GM18909 (cell line): Measurements from ENCODE around the gene SPINT1.

ENCODE experiments used
- ATAC-seq: cut with Tn5 transposase; IDR thresholded peaks from one replicate; pipeline ENCODE4 v1.9.1; 2021; ENCODE audit warnings: mild to moderate bottlenecking; ENCODE audit not compliant: unreplicated experiment, poor library complexity

SPINT1 gene

DNA sequence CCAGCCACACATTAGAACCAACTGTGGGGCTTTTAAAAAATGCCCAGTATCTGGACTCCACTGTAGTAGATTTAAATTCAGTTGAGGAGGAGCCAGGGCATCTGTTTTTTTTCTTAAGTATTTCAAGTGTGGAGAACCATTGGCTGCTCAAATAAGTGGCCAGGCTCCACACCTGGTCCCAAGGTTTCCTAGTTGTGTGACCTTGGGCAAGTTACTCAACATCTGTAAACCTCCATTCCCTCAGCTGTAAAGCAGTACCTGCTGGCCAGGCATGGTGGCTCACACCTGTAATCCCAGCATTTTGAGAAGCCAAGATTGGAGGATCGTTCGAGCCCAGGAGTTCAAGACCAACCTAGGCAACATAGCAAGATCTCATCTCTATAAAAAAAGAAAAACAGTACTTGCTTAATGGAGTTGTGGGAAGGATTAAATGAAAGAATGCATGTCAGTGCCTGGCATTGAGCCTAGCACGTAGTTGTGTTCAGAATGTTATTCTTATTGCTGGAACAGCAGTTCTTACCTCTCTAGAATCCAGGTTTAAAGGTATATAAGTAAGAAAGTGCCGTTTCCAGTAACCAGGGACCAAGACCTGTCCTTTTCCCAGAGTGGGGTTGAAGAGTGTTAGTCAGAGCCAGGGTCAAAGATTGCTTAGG lies 17.3 kb upstream of the SPINT1 start:
- no peak for ATAC-seq

DNA sequence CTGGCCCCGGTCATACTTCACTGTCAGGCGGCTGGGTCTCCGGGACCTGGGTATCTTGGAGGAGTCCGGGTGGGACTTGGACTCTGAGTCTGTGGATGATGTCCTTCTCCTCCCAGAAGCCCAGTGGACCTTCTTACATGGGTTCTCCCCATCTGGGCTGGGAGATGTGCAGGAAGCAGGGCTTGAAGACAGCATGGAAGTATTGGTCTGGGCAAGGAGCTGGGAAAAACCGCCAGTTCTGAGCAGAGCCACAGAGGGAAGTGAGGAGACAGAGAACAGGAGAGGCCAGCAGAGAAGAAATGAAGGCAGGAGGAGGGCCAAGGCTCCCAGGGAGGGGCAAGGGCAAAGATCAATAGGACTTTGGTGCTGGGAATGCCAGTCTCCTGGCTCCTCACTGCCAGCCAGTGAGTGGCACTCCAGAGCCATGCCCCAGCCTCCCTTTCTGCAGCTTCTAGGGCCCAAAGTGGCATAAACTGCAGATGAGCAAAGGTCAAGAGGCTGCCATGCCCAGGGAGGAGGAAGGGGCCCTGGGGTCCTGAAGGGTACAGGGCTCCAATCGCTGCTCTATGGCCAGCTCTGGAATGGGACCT lies 15.3 kb upstream of the SPINT1 start, which contains the start of gene PPP1R14D:
TSS of gene PPP1R14D (minus strand) at position 262 of the 590 bp plus-strand sequence. CDS start at position 195, 67 bp downstream.
- ATAC-seq, result no peak

DNA sequence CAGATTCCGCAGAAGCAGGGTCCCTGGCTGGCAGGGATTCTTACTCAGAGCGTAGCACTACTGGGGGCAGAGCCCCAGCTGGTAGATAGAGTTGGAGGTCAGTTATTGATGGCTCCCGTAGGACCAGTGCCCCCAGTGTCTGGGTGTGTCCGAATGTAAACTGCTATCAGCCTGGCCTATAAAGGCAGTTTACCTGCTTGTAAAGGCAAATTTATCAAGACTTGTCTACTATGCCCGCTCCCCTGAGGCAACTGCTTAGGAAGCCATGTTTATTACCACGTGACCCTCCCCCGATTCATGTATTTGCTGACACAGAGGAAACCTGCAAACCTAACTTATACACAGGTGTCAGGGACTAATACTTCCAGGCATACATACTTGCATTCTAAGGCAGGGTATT lies 14.7 kb upstream of the SPINT1 start:
- no peak for ATAC-seq

DNA sequence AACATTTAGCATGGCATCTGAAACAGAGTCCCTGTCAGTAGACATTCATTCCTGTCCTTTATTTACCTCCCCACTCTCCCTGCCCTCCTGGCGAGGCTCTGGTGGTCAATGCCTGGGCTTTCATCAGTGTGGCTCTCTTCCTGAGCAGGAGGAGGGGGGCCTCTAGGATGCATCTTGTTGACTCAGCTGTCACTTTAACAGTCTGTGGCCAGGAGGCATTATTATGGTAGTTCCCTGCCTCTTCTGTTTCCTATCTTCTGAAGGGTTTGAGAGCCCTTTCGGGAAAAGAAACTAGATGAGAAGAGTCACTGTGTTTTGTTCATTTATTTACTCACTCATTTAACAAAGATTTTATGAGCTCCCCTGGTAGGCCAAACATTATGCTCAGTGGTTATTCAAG lies 13.0 kb upstream of the SPINT1 start:
- ATAC-seq, result no peak

DNA sequence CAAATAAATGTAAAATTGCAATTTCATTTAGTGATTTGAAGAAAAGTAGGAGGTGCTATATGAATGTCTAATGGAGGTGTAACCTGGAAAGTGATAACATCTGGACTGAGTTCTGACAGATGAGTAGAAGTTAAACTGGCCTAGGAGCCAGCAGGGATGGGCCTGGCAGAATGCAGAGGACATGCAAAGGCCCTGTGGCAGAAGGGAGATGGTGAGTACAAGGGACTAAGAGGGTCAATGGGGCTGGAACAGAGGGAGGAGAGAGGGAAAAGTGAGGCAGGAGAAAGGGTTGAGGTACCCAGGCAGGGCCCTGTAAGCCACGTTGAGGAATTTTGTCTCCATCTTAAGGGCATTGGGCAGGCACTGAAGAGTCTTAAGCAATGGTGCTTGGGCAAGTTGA lies 12.0 kb upstream of the SPINT1 start:
- no peak for ATAC-seq

DNA sequence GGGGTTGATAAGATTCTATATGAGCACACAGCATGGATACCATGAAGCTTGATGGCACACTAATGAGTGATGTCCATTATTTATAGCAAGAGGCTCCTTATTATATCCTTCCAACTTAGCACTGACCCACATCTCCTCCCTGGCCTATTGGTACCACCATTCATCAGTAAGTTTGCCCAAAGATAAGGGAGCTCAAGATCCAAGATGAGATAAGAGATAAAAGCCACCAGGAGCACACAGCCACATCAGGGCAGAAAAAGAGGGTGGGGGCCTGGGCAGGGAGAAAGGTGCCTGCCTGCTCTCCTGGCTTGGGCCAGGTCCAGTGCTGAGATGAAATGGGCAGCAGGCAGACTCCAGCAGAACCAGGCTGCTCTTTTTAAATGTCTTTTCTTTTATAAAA lies 10.9 kb upstream of the SPINT1 start:
- no peak for ATAC-seq

DNA sequence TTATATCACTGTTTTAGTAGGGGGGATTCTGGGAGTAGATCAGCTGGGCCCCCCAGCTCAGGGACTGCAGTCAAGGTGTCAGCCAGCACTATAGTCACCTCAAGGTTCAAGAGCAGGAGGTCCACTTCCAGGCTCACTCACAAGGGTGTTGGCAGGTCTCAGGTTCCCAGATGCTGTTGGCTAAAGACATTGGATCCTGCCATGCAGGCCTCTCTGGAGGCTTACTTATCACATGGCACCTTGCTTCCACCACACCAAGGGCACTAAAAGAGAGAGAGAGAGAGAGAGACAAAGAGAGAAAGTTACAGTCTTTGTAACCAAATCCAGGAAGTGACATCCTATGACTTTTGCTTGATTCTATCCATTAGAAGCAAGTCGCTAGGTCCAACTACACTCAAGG lies 7.8 kb upstream of the SPINT1 start:
- ATAC-seq, result no peak

DNA sequence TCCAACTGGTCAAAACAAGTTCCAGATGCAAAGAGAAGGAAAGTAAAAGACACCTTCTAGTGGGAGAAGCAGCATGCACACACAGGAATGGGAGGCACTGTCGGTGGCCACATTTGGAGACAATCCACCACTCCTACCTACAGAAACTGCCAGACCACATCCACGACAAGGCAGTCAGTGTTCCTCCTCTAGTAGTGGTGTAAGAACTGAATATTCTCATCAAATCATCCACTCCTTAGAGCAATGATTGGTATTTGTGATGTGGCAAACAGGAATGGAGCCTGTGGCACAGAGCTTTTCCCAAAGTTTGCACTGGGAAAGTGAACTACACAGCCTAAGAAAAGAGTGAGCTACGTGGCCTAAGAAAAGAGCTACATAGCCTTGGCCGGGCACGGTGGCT lies 5.1 kb upstream of the SPINT1 start:
- no peak for ATAC-seq

DNA sequence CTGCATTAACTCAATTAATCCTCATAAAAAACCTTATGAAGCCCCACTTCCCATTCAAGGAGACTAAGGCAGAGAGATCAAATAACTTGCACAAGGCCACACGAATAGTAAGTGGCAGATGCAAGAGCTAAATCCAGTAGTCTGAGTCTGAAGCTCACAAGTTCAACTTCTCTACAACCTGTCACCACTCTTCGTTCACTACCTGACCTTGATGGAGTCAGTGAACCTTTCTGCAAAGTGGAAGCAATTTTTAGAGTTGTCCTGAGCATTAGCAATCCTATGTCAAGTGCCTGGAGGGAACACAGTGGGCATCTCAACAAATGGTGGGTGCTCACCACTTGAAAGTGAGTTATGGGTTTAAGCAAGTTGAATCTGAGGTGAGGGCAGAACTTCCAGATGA lies 2.1 kb upstream of the SPINT1 start:
- ATAC-seq, result no peak

DNA sequence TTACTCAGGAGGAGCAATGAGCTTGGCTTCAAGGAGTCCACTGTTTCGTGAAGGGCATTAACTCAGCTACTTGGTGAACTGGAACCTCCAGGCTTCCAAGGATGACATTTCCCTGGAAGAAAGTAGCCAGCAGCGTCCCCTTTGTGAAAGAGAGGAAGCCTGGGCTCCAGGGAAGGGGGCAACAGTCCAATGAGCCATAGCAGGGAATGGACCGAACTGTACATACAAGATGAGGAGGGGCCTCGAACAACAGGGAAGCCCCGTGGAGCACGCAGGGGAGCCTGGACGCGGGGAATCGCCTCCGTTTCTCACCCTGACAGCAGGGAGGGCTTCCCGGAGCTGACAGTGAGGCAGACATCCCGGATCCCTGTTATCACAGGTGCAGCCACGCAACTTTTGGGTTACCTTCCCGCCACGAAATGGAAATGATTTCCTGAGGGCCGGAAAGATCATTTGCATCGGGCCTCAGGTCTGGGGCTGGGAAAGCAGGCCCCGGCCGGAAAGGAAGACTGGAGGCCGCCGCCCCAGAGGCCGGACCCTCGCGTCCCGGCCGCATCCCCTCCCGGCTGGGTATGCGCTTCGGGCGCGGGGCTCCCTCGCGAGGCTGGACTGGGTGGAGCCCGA lies 475 bp upstream of the SPINT1 start:
- no peak for ATAC-seq

DNA sequence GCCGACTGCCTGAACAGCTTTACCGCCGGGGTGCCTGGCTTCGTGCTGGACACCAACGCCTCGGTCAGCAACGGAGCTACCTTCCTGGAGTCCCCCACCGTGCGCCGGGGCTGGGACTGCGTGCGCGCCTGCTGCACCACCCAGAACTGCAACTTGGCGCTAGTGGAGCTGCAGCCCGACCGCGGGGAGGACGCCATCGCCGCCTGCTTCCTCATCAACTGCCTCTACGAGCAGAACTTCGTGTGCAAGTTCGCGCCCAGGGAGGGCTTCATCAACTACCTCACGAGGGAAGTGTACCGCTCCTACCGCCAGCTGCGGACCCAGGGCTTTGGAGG lies 815 bp downstream of the SPINT1 start:
- no peak for ATAC-seq

DNA sequence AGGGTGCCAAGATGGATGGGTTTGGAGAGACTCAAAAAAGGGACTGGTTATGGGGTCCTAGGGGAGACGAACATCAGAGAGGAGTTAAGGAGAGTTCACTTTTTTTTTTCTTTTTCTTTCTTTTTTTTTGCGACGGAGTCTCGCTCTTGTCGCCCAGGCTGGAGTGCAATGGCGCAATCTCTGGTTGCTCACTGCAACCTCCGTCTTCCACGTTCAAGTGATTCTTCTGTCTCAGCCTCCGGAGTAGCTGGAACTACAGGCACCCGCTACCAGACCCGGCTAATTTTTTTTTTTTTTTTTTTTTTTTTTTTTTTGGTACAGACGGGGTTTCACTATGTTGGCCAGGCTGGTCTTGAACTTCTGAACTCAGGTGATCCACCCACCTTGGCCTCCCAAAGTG lies 1.2 kb downstream of the SPINT1 start:
- ATAC-seq, result no peak

DNA sequence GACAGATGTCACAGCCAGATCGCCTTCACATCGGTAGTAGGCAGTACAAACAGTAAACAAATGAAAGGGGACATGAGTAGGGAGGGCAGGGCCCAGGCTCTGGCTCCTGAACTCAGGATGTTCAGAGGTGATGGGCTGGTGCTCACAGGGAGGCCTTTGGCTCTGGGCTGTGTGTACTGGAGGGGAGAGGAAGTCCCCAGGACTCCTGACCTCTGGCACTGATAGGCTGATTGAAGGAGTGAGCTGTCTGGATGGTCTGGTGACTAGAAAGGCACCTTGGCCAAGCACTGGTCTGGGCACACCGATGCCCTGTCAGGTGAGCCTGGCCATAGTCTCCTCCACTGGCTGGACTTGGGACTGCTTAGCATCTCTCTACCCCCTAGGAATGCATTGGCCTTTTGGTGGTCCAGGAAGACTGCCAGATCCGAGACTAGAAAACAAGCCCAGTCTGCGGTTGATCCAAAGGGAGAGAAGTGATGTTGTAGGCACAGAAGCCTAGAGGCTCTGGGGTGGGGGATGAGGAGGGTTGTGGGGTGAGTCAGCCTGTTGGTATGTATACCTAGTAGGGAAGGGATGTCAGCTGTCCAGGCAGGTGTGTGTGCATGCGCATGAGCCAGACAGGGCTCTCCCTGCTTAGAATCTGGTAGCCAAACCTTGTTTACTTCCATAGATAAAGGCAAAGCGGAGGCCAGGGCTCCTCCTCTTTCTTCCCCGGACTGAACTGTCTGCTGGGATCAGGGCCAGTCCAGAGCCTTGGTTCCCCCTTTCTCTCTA lies 1.9 kb downstream of the SPINT1 start:
- no peak for ATAC-seq

DNA sequence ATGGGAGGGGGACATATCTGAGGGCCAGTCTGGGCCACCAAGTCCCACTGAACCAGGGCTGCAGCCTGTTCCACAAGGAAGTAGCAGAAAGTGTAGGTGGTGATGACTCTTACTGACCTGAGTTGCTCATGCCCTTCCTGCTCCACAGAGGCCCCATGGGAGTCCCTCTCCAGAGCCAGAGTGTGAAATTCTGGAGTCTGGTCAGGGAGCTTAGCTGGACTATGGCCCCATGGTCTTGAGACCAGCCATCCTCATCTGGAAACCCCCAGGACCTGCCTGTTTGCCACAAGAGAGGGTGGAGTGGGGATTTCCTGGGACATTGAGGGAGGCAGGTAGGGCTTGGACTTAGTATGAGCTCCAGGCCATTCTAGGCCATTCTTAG lies 3.0 kb downstream of the SPINT1 start:
- ATAC-seq, result peak; percentile 15

DNA sequence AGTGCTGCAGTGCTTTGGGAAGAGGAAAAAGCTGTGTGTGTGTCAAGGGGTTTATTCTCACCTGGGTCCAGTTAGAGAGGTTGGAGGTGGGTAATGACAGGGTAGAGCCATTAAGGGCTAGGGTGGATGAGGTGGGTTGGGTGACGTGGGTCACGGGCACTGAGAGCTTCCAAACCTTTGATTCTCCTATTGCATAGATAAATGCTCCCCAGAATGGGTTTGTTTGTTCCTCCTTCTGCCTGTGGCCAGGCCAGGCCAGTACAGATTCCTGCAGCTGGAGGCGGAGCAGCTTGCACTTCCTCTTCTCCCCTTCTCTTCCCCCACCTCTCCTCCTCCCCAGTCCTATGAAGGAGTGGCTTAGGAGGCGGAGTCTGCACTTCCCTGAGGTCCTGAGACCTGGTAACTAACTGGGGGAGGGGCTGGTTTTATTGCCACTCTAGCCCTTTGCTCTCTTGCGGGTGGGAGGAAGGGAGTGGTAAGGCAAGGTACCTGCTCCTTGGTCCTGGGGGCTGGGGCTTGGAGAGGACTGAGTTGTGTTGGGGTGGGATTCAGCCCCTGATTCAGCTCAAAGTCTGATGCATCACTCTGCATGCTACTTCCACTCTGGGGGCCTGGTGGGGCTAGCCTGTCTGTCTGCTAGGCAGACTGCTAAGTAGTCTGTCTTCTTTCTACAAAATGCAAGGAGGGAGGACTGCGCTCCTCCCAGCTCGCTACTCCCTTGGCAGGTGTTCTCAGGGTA lies 3.5 kb downstream of the SPINT1 start:
- peak; percentile 58 for ATAC-seq

DNA sequence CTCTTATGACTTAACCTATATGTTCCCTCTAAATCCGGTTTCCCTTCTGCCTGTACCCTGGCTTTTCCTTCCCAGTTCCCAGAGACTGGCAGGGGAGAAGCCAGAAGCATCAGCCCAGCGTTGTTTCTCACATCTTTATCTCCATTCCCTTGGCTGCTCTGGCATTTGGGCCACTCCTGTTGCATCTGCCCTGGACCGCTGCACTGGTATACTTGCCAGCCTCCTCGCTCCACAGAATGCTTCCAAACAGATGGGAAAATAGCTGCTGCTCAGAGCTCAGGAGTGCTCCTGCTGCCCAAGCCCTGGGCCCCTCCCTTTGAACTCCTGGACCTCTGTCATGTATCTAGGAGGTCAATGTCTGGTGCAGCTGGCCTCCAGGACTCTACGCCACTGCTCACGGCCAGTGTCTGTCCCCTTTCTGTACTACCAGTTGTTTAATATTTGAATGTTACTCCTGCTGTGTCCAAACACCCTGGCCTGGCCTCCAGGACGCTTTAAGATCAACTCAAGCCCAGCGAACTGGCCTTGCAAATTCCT lies 6.8 kb downstream of the SPINT1 start:
- no peak for ATAC-seq

DNA sequence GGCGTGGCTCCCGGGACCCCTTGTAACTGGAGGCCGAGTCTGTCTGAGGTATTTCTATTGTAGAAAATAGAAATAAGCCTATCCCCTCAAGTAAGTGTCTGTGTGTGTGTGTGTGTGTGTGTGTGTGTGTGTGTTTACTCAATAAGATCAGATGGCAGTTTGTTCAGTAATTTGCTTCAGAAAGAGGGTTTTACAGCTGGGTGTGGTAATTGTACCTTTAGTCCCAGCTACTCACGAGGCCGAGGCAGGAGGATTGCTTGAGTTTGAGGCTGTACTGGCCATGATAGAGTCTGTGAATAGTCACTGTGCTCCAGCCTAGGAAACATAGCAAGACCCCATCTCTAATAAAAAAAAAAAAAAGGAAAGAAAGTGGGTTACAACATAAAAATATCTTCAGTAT lies 8.7 kb downstream of the SPINT1 start:
- no peak for ATAC-seq

DNA sequence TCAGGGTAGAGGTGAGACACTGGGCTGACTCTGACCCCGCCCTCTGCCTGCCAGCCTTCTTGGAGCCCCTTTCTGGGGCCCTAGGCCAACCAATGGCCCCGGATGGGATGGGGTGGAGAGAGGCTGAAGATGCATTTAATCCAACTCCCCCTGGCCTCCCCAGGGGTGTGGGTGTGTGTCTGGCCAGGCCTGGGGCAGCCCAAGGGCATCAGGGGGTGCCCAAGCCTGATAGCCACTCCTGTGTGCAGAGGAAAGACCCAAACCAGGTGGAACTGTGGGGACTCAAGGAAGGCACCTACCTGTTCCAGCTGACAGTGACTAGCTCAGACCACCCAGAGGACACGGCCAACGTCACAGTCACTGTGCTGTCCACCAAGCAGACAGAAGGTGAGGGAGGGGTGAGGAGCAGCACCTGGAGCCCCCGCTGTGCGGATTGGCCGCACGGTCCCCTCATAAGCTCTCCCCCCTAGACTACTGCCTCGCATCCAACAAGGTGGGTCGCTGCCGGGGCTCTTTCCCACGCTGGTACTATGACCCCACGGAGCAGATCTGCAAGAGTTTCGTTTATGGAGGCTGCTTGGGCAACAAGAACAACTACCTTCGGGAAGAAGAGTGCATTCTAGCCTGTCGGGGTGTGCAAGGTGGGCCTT lies 9.5 kb downstream of the SPINT1 start:
- no peak for ATAC-seq

DNA sequence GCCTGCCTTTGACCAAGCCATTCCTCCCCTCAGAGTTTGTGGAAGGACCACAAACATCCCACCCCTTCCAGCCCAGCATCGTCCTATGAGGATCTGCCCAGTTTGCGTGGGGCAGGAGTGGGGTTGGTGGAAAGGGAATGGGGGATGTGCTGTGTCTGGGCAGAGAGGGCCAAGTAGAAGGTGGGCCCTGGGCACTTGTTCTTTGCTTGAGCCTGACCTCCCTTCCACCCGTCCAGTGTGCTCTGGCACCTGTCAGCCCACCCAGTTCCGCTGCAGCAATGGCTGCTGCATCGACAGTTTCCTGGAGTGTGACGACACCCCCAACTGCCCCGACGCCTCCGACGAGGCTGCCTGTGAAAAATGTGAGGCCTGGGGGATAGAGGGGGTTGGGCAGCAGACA lies 10.3 kb downstream of the SPINT1 start:
- no peak for ATAC-seq

DNA sequence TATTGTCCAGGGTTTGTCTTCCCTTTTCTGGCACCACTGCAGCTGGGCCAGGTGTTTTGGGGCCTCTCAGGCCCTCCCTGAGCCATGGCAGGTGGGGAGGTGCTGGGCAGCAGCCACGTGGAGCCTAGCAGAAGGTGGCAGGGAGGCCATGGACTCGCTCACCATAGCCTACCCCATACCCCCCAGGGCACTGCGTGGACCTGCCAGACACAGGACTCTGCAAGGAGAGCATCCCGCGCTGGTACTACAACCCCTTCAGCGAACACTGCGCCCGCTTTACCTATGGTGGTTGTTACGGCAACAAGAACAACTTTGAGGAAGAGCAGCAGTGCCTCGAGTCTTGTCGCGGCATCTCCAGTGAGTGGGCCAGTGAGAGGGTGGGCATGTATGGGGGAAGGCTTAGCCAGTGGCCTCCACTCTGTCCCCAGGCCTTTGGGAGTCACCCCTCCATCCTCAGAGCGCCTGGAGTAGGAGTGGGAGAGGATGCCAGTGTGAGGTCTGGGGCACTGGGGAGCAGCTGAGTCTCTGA lies 11.9 kb downstream of the SPINT1 start:
- no peak for ATAC-seq
